H9 (cell line): Measurements from ENCODE around the gene C5orf58. TPM values are rescaled to one million over a fixed set of nuclear protein-coding genes. Genes with fewer than 3 reads are reported as not detected.

Experiments
- DNase-seq: peaks from one replicate; pipeline ENCODE4 v3.0.0-alpha.2; 2017
- H2AFZ ChIP-seq: one replicate; pipeline ENCODE4 v1.6.1; 2013; ENCODE audit warnings: mild to moderate bottlenecking, low read length, control low read depth, moderate library complexity
- H2AK5ac ChIP-seq: 2 replicates; pipeline ENCODE4 v1.6.1; 2013; ENCODE audit warnings: low read length, control low read depth, mixed read lengths; ENCODE audit not compliant: insufficient read length
- H2BK120ac ChIP-seq: one replicate; pipeline ENCODE4 v1.6.1; 2013; ENCODE audit warnings: low read depth, mild to moderate bottlenecking, low read length, control low read depth, inconsistent platforms; ENCODE audit not compliant: poor library complexity, severe bottlenecking
- H2BK12ac ChIP-seq: 2 replicates; pipeline ENCODE4 v1.6.1; 2013; ENCODE audit warnings: low read length, control low read depth, mixed read lengths, low read depth; ENCODE audit not compliant: insufficient read length
- H2BK15ac ChIP-seq: 2 replicates; pipeline ENCODE4 v1.6.1; 2013; ENCODE audit warnings: low read depth, low read length, control low read depth
- H2BK20ac ChIP-seq: one replicate; pipeline ENCODE4 v1.6.1; 2013; ENCODE audit warnings: low read depth, mild to moderate bottlenecking, low read length, control low read depth, inconsistent platforms; ENCODE audit not compliant: poor library complexity, severe bottlenecking
- H2BK5ac ChIP-seq: 2 replicates; pipeline ENCODE4 v1.6.1; 2013; ENCODE audit warnings: low read length, control low read depth, mixed read lengths; ENCODE audit not compliant: insufficient read length
- H3K14ac ChIP-seq: 2 replicates; pipeline ENCODE4 v1.6.1; 2013; ENCODE audit warnings: low read length, control low read depth; ENCODE audit not compliant: insufficient read depth
- H3K18ac ChIP-seq: 2 replicates; pipeline ENCODE4 v1.6.1; 2013; ENCODE audit warnings: low read depth, mild to moderate bottlenecking, mixed read lengths, low read length, control low read depth; ENCODE audit not compliant: insufficient read length
- H3K23ac ChIP-seq: 2 replicates; pipeline ENCODE4 v1.6.1; 2013; ENCODE audit warnings: low read length, control low read depth, mixed read lengths, low read depth; ENCODE audit not compliant: insufficient read length
- H3K23me2 ChIP-seq: 2 replicates; pipeline ENCODE4 v1.6.1; 2013; ENCODE audit warnings: low read depth, mild to moderate bottlenecking, mixed read lengths, low read length, control low read depth; ENCODE audit not compliant: insufficient read length, poor library complexity, severe bottlenecking
- H3K27ac ChIP-seq: 2 replicates; pipeline ENCODE4 v1.5.1; 2013; ENCODE audit warnings: low read length, control low read depth, mixed read lengths, low read depth; ENCODE audit not compliant: insufficient read length
- H3K27me3 ChIP-seq: 2 replicates; pipeline ENCODE4 v1.6.1; 2013; ENCODE audit warnings: low read length, control low read depth, inconsistent platforms; ENCODE audit not compliant: insufficient read depth
- H3K4ac ChIP-seq: 2 replicates; pipeline ENCODE4 v1.6.1; 2013; ENCODE audit warnings: low read depth, mild to moderate bottlenecking, control low read depth, inconsistent platforms, low read length, moderate library complexity
- H3K4me1 ChIP-seq: 2 replicates; pipeline ENCODE4 v1.6.1; 2013; ENCODE audit warnings: low read length, control low read depth, inconsistent platforms; ENCODE audit not compliant: insufficient read depth
- H3K4me2 ChIP-seq: 2 replicates; pipeline ENCODE4 v1.6.1; 2013; ENCODE audit warnings: low read length, control low read depth, mixed read lengths; ENCODE audit not compliant: insufficient read length, insufficient read depth
- H3K56ac ChIP-seq: 2 replicates; pipeline ENCODE4 v1.6.1; 2013; ENCODE audit warnings: low read depth, mild to moderate bottlenecking, mixed read lengths, low read length, control low read depth; ENCODE audit not compliant: insufficient read length
- H3K79me1 ChIP-seq: 2 replicates; pipeline ENCODE4 v1.6.1; 2013; ENCODE audit warnings: low read depth, mild to moderate bottlenecking, moderate library complexity, low read length, control low read depth, inconsistent platforms; ENCODE audit not compliant: insufficient read depth, poor library complexity, severe bottlenecking
- H3K79me2 ChIP-seq: 2 replicates; pipeline ENCODE4 v1.6.1; 2013; ENCODE audit warnings: low read length, control low read depth, inconsistent platforms; ENCODE audit not compliant: insufficient read depth
- H3K9ac ChIP-seq: 2 replicates; pipeline ENCODE4 v1.6.1; 2013; ENCODE audit warnings: low read length, control low read depth, mixed read lengths; ENCODE audit not compliant: insufficient read length; ENCODE audit errors: extremely low read depth
- H3K9me3 ChIP-seq: one replicate; pipeline ENCODE4 v1.6.1; 2013; ENCODE audit warnings: low read depth, low read length, inconsistent platforms; ENCODE audit not compliant: control insufficient read depth
- H3T11ph ChIP-seq: one replicate; pipeline ENCODE4 v1.6.1; 2013; ENCODE audit warnings: mild to moderate bottlenecking, low read length, control low read depth, inconsistent platforms
- H4K20me1 ChIP-seq: one replicate; pipeline ENCODE4 v1.6.1; 2013; ENCODE audit not compliant: control insufficient read depth, insufficient read length, insufficient read depth
- H4K5ac ChIP-seq: 2 replicates; pipeline ENCODE4 v1.6.1; 2013; ENCODE audit warnings: low read depth, mild to moderate bottlenecking, mixed read lengths, low read length, control low read depth; ENCODE audit not compliant: insufficient read length
- H4K8ac ChIP-seq: replicated peaks from 2 replicates; pipeline ENCODE4 v1.6.1; 2013; ENCODE audit warnings: low read length, control low read depth, mixed read lengths, low read depth; ENCODE audit not compliant: insufficient read length
- H4K91ac ChIP-seq: 2 replicates; pipeline ENCODE4 v1.6.1; 2013; ENCODE audit warnings: low read depth, mild to moderate bottlenecking, moderate library complexity, mixed read lengths, low read length, control low read depth; ENCODE audit not compliant: insufficient read length
- H3K27ac Mint-ChIP-seq, 3 experiments: 2 replicates in 2 of 3; 3 replicates in 1 of 3; pipeline ENCODE4 v1.8.0; 2020 to 2021; ENCODE audit warnings: mixed read lengths in 3 of 3, mild to moderate bottlenecking in 1 of 3, moderate library complexity in 1 of 3
- H3K27me3 Mint-ChIP-seq: 2 replicates; pipeline ENCODE4 v1.8.0; 2021; ENCODE audit warnings: low read depth, mild to moderate bottlenecking, moderate library complexity, mixed read lengths
- H3K36me3 Mint-ChIP-seq, 3 experiments: 2 replicates in 2 of 3; 3 replicates in 1 of 3; pipeline ENCODE4 v1.8.0; 2020 to 2021; ENCODE audit warnings: low read depth in 3 of 3, mixed read lengths in 3 of 3; ENCODE audit not compliant: insufficient read depth in 1 of 3
- H3K4me1 Mint-ChIP-seq, 2 experiments: 2 replicates each; pipeline ENCODE4 v1.8.0; 2020; ENCODE audit warnings: mixed read lengths in 2 of 2
- H3K4me3 Mint-ChIP-seq, 2 experiments: 2 replicates in 1 of 2; 3 replicates in 1 of 2; pipeline ENCODE4 v1.8.0; 2020 to 2021; ENCODE audit warnings: mild to moderate bottlenecking in 2 of 2, mixed read lengths in 2 of 2, moderate library complexity in 1 of 2
- H3K9me3 Mint-ChIP-seq, 2 experiments: 2 replicates in 1 of 2; 3 replicates in 1 of 2; pipeline ENCODE4 v1.8.0; 2020; ENCODE audit warnings: mild to moderate bottlenecking in 2 of 2, mixed read lengths in 2 of 2, moderate library complexity in 1 of 2
- WGBS: extraction: QIAGEN DNeasy Blood & Tissue Kit; methylation state at CpG from one replicate; pipeline ENCODE4 v1.1.7; 2013; ENCODE audit warnings: missing lambda C conversion rate, low lambda C conversion rate, mixed read lengths; ENCODE audit not compliant: insufficient read length; ENCODE audit errors: extremely low coverage; 5-methylcytosine and 5-hydroxymethylcytosine counted together
- total RNA-seq: library from RNA; stranded (reverse); gene quantifications from 2 replicates; pipeline ENCODE4 v1.2.1, GENCODE V29; 2021
- TF ChIP-seq, protein P1 (sequence below): fragments of 200-600 bp; sonication (generic); conservative IDR thresholded peaks from 3 replicates; pipeline ENCODE4 v1.8.0; 2021; ENCODE audit warnings: antibody characterized with exemption, mild to moderate bottlenecking

The C5orf58 gene
- total RNA-seq, 1 experiment from 2014 or later: 0.90 TPM

DNA sequence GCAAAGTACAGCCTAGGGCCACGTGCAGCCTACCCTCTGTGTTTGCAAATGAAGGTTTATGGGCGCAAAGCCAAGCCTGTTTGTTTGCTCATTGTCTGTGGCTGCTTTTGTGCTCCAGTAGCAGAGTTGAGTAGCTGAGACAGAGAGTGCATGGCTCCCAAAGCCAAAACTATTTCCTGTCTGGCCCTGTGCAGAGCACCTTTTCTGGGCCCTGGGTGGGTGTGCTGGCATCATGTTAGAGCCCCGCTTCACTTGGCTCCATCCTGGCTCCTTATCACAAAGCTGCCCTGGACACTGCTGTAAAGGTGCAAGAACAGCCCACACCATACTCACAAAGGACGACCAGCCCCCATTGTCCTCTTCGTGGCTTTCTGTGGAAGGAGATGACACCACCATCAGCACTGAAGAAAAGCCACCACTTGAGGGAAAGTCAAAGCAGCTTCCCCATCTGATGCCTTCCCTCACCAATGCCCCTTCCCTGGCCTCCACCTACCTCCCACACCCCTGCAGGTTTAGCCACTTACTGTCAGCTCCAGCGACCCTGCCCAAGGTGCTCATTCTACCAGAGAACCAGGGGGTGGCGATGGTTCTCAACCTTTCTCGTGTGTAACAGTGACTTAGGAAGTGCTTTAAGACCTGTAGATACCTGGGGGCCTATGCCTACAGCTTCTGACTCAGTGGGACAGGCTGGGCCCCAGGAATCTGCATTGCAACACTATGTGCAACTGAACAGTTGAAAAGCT lies 41.4 kb downstream of the C5orf58 start:
- no peak overlapping the region for H3K4me2 ChIP-seq
- H4K20me1 ChIP-seq: no peaks in the 10 kb centered on the region
- no peak overlapping the region for H4K8ac ChIP-seq
- no peak overlapping the region for H4K5ac ChIP-seq
- H2BK20ac ChIP-seq: no peak overlapping the region
- H3K79me1 ChIP-seq: no peaks in the 10 kb centered on the region
- no peak overlapping the region for H2AFZ ChIP-seq
- H3K56ac ChIP-seq: no peak overlapping the region
- H3K9me3 ChIP-seq: no peaks in the 10 kb centered on the region
- no peak overlapping the region for H2BK5ac ChIP-seq
- H3T11ph ChIP-seq: no peak overlapping the region
- TF ChIP-seq, protein P1, sequence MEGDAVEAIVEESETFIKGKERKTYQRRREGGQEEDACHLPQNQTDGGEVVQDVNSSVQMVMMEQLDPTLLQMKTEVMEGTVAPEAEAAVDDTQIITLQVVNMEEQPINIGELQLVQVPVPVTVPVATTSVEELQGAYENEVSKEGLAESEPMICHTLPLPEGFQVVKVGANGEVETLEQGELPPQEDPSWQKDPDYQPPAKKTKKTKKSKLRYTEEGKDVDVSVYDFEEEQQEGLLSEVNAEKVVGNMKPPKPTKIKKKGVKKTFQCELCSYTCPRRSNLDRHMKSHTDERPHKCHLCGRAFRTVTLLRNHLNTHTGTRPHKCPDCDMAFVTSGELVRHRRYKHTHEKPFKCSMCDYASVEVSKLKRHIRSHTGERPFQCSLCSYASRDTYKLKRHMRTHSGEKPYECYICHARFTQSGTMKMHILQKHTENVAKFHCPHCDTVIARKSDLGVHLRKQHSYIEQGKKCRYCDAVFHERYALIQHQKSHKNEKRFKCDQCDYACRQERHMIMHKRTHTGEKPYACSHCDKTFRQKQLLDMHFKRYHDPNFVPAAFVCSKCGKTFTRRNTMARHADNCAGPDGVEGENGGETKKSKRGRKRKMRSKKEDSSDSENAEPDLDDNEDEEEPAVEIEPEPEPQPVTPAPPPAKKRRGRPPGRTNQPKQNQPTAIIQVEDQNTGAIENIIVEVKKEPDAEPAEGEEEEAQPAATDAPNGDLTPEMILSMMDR: peak; percentile 65
- no CpG with 5 or more reads among the region's 8 CpGs for WGBS
- no peak overlapping the region for H3K27ac ChIP-seq
- Mint-ChIP-seq H3K9me3 (no peaks in the 10 kb centered on the region), H3K4me3 (no peak overlapping the region), H3K36me3 (no peaks in the 10 kb centered on the region; a peak in 1 of 7 replicates), H3K27ac (0 out of 7 replicates have a peak overlapping the region, but pooled peaks of 1 of the 3 experiments have one; percentile 18), H3K27me3 (peaks cover 14% of the 10 kb centered on the region), H3K4me1 (peaks cover 30 to 31% of the 10 kb centered on the region in 2 experiments)
- H3K23me2 ChIP-seq: no peaks in the 10 kb centered on the region
- no peaks in the 10 kb centered on the region; the same call in 1 of the 2 replicates for H3K27me3 ChIP-seq
- peaks cover 10% of the 10 kb centered on the region; the same call in 1 of the 2 replicates for H3K4me1 ChIP-seq
- H3K9ac ChIP-seq: no peak overlapping the region
- H3K14ac ChIP-seq: no peak overlapping the region
- H2BK120ac ChIP-seq: no peak overlapping the region
- H3K18ac ChIP-seq: no peak overlapping the region
- no peak overlapping the region for H2AK5ac ChIP-seq
- H2BK12ac ChIP-seq: no peak overlapping the region
- H3K4ac ChIP-seq: no peak overlapping the region
- no peak overlapping the region for H4K91ac ChIP-seq
- no peak overlapping the region for H2BK15ac ChIP-seq
- no peaks in the 10 kb centered on the region for H3K79me2 ChIP-seq
- no peak overlapping the region for H3K23ac ChIP-seq
- peak; percentile 75 for DNase-seq
